ENCODE results near the gene OXTR.

OXTR gene

GRCh38 chr3:8769088-8769822 lies at the start of gene OXTR:
TSS of gene OXTR (minus strand) at chr3:8769613. CDS start at chr3:8768187, 1,426 bp downstream.
- TF ChIP-seq, protein P1, sequence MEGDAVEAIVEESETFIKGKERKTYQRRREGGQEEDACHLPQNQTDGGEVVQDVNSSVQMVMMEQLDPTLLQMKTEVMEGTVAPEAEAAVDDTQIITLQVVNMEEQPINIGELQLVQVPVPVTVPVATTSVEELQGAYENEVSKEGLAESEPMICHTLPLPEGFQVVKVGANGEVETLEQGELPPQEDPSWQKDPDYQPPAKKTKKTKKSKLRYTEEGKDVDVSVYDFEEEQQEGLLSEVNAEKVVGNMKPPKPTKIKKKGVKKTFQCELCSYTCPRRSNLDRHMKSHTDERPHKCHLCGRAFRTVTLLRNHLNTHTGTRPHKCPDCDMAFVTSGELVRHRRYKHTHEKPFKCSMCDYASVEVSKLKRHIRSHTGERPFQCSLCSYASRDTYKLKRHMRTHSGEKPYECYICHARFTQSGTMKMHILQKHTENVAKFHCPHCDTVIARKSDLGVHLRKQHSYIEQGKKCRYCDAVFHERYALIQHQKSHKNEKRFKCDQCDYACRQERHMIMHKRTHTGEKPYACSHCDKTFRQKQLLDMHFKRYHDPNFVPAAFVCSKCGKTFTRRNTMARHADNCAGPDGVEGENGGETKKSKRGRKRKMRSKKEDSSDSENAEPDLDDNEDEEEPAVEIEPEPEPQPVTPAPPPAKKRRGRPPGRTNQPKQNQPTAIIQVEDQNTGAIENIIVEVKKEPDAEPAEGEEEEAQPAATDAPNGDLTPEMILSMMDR (IDR thresholded peaks at IDR 0.05; ENCODE audit: insufficient read depth, low read depth, low read length, missing control alignments), result peak; percentile 99
- peak; percentile 82 for DNase-seq (ENCODE audit: low read depth)
- H3K4me3 ChIP-seq (ENCODE audit: low read depth, low read length), result peak within 1 kb of the TSS; percentile 61

DNA sequence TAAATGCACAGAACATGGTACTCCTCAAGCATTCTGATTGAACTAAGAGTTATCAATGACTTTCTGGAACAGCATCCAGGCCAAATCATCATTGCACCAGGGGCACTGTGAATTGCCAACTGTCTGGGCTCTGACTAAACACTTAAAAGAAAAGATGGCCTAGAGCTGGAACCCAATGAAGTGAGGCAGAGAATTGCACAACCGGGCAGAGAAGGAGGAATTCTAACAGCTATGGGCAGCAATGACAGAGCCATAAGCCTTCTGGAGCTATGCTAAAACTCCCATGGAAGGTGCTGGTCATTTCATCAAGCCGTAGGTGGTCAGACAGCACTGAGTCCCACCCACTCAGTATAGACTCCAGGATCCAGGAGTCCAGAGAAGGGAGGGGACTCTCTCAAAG lies 48.1 kb upstream of the OXTR start:
- no peak for DNase-seq (ENCODE audit: low read depth)
- TF ChIP-seq, protein P1 (IDR thresholded peaks at IDR 0.05; ENCODE audit: insufficient read depth, low read depth, low read length, missing control alignments), result no peak

GRCh38 chr3:8816106-8816505 lies 46.7 kb upstream of the OXTR start:
- TF ChIP-seq, protein P1 (IDR thresholded peaks at IDR 0.05; ENCODE audit: insufficient read depth, low read depth, low read length, missing control alignments), result no peak
- no peak overlapping the region for H3K4me3 ChIP-seq (ENCODE audit: low read depth, low read length)
- no peak for DNase-seq (ENCODE audit: low read depth)

More for the DNA sequence above, 48.1 kb upstream of the OXTR start:
- H3K4me3 ChIP-seq (ENCODE audit: low read depth, low read length), result no peak overlapping the region

DNA sequence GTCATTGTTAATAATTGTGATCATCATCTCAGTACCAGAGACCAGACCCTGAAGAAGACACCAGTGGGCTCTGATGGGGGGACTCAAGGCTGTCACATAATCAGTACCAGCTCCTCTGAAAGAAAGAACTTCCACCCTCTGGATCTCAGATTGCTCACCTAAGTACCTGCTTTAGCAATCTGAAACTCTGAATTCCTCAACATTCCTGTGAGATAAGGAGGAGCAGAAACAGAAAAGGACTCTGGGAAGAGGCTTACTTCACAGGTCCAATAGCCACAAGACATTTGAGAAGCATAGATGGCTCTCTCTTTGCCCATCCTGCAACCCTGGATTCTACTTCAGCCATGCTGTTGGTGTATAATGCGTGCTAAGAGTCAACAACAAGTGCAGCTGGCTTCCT lies 44.0 kb upstream of the OXTR start:
- TF ChIP-seq, protein P1 (IDR thresholded peaks at IDR 0.05; ENCODE audit: insufficient read depth, low read depth, low read length, missing control alignments), result no peak
- no peak for DNase-seq (ENCODE audit: low read depth)
- H3K4me3 ChIP-seq (ENCODE audit: low read depth, low read length), result no peak overlapping the region

GRCh38 chr3:8810561-8810960 lies 41.1 kb upstream of the OXTR start:
- DNase-seq (ENCODE audit: low read depth), result no peak
- TF ChIP-seq, protein P1 (IDR thresholded peaks at IDR 0.05; ENCODE audit: insufficient read depth, low read depth, low read length, missing control alignments), result no peak
- H3K4me3 ChIP-seq (ENCODE audit: low read depth, low read length), result no peak overlapping the region

DNA sequence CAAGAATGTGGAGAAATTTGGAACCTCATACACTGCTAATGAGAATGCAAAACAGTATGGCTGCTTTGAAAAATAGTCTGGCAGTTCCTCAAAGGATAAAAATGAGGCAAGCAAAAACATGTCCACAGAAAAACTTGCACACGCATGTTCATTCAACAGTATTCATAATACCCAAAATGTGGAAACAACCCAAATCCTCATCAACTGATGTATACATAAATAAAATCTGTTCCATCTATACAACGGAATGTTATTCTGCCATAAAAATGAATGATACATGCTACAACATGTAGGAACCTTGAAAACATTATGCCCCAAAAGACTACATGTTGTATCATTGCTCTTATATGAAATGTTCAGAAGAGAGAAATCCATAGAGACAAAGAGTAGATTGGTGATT lies 36.4 kb upstream of the OXTR start:
- TF ChIP-seq, protein P1 (IDR thresholded peaks at IDR 0.05; ENCODE audit: insufficient read depth, low read depth, low read length, missing control alignments), result no peak
- no peak overlapping the region for H3K4me3 ChIP-seq (ENCODE audit: low read depth, low read length)
- no peak for DNase-seq (ENCODE audit: low read depth)

GRCh38 chr3:8802256-8802655 lies 32.8 kb upstream of the OXTR start:
- TF ChIP-seq, protein P1 (IDR thresholded peaks at IDR 0.05; ENCODE audit: insufficient read depth, low read depth, low read length, missing control alignments), result no peak
- no peak for DNase-seq (ENCODE audit: low read depth)
- H3K4me3 ChIP-seq (ENCODE audit: low read depth, low read length), result no peak overlapping the region

Data from GM12865 (cell line).